Bronchial epithelial cell (primary cell): ENCODE results near the gene ATG2A. TPM values are rescaled to one million over a fixed set of nuclear protein-coding genes. Genes with fewer than 3 reads are reported as not detected.

Source experiments
- DNase-seq: peaks from one replicate; pipeline ENCODE4 v3.0.0-alpha.2; 2010; ENCODE audit warnings: low read depth
- FAIRE-seq: peaks from 2 replicates; lab custom pipeline; 2011; peaks lifted over from hg19 to GRCh38; lab: Jason Lieb, UNC
- H3K27me3 ChIP-seq: 2 replicates; pipeline ENCODE4 v1.5.1; 2011; ENCODE audit warnings: low read length; ENCODE audit not compliant: control insufficient read depth, insufficient read depth
- H3K36me3 ChIP-seq: 2 replicates; pipeline ENCODE4 v1.5.1; 2011; ENCODE audit warnings: low read length; ENCODE audit not compliant: control insufficient read depth, insufficient read depth
- H3K4me3 ChIP-seq: 2 replicates; pipeline ENCODE4 v1.5.1; 2011; ENCODE audit warnings: mild to moderate bottlenecking, low read depth, low read length, control low read depth
- total RNA-seq: library from RNA; depleted of rRNA; stranded (reverse); fragments of >200 nt; gene quantifications from 2 replicates; pipeline ENCODE4 v1.2.1, GENCODE V29; 2014
- TF ChIP-seq, protein P1 (sequence below): IDR thresholded peaks from 2 replicates; pipeline ENCODE4 v1.5.1; 2011; ENCODE audit warnings: mild to moderate bottlenecking, moderate library complexity, low read length, control low read depth, inconsistent platforms; ENCODE audit not compliant: insufficient read depth, severe bottlenecking

ATG2A gene
- total RNA-seq, 1 donor from 2014 or later, result 6.1 TPM

DNA sequence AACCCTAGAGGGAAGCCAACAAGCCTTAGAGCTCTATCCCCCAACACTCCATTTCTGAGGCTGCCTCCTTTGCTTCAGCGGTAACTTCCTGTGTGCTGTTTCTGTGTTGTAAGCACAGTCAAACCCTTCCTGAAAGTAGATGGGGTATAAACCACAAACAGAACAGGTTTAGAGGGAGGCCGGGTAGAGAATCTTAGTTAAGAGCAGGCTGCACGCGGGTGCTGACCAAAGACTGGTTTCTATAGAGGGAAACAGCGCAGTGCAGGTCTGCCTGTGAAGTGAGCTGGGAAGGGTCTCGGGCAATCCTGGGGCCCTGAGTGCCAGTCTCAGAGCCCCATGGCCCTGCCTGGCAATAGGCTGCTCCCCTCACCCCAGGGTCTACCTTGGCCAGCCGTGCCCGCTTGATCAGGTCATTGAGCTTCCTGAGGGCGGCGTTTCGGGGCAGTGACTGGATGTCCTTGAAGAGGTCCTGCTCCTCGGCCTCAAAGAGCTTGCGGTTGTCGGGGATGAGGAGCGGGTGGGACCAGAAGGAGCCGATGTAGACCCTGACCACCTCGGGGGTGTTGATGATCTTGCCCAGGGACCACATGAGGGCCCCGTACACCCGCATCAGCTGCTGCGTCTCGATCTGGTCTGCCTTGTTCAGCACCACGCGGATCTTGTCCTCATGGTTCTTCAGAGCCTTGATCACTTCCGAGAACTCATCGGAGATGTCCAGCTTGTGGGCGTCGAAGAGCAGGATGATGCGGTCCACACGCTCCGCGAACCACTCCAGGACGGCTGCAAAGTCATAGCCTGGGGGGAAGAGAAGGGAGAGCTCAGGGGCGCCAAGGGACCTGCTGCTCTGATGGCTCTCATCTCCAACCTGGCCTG lies 57.2 kb downstream of the ATG2A start:
- TF ChIP-seq, protein P1, sequence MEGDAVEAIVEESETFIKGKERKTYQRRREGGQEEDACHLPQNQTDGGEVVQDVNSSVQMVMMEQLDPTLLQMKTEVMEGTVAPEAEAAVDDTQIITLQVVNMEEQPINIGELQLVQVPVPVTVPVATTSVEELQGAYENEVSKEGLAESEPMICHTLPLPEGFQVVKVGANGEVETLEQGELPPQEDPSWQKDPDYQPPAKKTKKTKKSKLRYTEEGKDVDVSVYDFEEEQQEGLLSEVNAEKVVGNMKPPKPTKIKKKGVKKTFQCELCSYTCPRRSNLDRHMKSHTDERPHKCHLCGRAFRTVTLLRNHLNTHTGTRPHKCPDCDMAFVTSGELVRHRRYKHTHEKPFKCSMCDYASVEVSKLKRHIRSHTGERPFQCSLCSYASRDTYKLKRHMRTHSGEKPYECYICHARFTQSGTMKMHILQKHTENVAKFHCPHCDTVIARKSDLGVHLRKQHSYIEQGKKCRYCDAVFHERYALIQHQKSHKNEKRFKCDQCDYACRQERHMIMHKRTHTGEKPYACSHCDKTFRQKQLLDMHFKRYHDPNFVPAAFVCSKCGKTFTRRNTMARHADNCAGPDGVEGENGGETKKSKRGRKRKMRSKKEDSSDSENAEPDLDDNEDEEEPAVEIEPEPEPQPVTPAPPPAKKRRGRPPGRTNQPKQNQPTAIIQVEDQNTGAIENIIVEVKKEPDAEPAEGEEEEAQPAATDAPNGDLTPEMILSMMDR, result no peak
- DNase-seq (no peak), FAIRE-seq (no peak)
- H3K27me3 ChIP-seq, result no peaks in the 10 kb centered on the region
- no peak overlapping the region for H3K4me3 ChIP-seq
- peaks cover 2% of the 10 kb centered on the region for H3K36me3 ChIP-seq

GRCh38 chr11:64858467-64859263 lies 58.3 kb downstream of the ATG2A start:
- Histone ChIP-seq H3K36me3 (peaks cover 7% of the 10 kb centered on the region), H3K4me3 (no peak overlapping the region), H3K27me3 (no peaks in the 10 kb centered on the region)
- TF ChIP-seq, protein P1, result no peak
- FAIRE-seq, result no peak
- no peak for DNase-seq

DNA sequence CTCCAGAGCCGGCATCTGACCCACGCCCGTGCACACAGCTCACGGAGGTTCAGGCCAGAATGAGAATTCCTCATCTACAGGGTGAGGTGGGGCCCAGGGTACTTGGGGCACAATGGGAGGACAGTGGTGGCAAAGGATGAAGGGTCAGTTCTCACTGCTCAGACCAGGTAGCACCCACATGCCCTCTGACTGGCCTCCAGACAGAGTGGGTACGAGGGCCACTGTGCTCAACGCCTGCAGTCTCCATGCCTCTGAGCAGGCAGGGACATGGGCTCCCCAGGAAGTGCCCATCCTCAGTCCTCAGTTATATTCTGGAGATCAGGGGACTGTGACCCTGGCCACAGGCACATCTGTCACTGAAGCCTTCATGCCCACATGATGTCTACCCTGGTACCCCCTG lies 59.5 kb downstream of the ATG2A start:
- H3K36me3 ChIP-seq, result peaks cover 7% of the 10 kb centered on the region
- H3K4me3 ChIP-seq, result no peak overlapping the region
- TF ChIP-seq, protein P1, result no peak
- H3K27me3 ChIP-seq, result no peaks in the 10 kb centered on the region
- DNase-seq (no peak), FAIRE-seq (no peak)

DNA sequence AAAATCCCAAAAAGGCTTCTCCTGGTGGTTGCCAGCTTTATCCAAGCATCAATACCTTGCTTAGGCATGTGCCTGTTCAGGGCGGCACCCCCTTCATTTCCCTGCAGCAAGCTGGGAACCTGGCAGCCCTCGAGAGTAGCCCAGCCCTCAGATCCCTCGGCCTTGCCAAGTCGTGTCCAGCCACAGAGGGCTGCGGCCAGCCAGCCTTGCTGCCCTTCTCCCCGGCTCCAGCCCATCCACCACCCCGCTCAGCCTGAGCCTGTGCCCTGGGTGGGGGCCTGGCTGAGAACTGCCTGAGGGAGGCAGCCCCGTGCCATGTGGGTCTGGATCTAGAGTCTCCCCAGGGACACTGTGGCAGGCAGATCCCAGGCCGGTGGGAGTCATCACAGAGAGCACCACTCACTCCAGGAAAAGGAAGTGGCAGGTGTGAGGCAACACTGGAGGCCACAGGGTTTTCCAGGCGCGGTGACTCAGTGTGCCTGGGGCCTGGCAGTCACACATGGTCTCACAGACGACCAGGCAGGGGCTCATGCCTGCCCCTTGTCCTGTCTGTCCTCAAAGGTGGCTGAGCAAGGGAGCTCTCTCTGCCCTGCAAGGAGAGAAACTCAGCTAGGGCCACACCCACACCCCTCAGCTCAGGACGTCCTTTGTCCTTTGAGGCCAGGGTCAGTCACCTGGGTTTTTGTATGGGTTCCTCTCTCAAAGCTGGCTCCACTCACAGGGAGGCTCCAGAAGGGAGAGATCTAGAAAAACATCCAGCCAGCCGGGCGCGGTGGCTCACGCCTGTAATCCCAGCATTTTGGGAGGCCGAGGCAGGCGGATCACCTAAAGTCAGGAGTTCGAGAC lies 60.4 kb downstream of the ATG2A start:
- FAIRE-seq (peak; percentile 64), DNase-seq (peak; percentile 93)
- peaks cover 7% of the 10 kb centered on the region for H3K36me3 ChIP-seq
- TF ChIP-seq, protein P1, result no peak
- no peaks in the 10 kb centered on the region for H3K27me3 ChIP-seq
- H3K4me3 ChIP-seq, result no peak overlapping the region

DNA sequence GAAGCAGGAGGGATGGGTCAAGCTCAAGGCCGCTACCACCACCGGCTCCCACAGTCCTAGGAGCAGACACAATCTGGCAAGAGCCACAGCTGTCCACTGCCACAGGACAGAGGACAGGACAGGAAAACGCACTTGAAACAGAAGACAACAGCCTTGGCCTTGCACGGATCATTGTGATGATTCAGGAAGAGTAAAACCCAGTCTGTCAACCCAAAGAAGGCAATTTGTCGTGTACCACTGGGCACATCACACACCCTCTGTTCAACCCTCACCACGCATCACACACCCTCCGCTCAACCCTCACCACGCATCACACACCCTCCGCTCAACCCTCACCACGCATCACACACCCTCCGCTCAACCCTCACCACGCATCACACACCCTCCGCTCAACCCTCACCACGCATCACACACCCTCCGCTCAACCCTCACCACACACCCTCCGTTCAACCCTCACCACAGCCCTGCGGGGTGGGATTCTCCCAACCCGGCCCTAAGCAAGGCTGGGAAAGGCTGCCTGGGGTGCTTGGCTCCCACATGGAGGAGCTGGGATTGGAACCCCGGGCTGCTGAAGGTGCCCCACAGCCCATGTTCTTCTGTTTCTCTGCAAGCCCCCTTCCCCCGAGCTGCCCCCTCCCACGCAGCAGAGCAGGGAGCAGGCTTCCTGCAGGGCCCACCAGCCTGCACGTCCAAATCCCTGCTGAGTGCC lies 61.3 kb downstream of the ATG2A start:
- Histone ChIP-seq H3K27me3 (no peaks in the 10 kb centered on the region), H3K36me3 (peaks cover 7% of the 10 kb centered on the region), H3K4me3 (no peak overlapping the region)
- FAIRE-seq (no peak), DNase-seq (no peak)
- TF ChIP-seq, protein P1, result no peak
